IMR-90 (cell line): ENCODE data around the gene ZNF691. TPM values are rescaled to one million over a fixed set of nuclear protein-coding genes. Genes with fewer than 3 reads are reported as not detected.

Experiments used
- ATAC-seq: fragments of 200-7000 bp; cut with Tn5 transposase; 2 replicates; pipeline ENCODE4 v1.9.1; 2020; ENCODE audit warnings: low read depth, mild to moderate bottlenecking, moderate library complexity
- BruUV-seq: library from RNA; stranded (reverse); fragments of 400-500 nt; replicated peaks from 2 replicates; lab custom pipeline; 2021; lab: Mats Ljungman, UMichigan
- CTCF ChIA-PET: fragments of 300-600 bp; formaldehyde crosslinking; extraction: SDS; loops from one replicate; lab custom pipeline; 2021; ENCODE audit warnings: antibody characterized with exemption; lab: Yijun Ruan, JAX
- POLR2A ChIA-PET: fragments of 300-600 bp; sonication (Branson Sonifier 250); formaldehyde crosslinking; loops from one replicate; lab custom pipeline; 2022; ENCODE audit warnings: antibody characterized with exemption; ENCODE audit not compliant: unreplicated experiment; lab: Charles Lee
- DNase-seq: peaks from one replicate; pipeline ENCODE4 v3.0.0; 2013
- H2AFZ ChIP-seq: replicated peaks from 2 replicates; pipeline ENCODE3; 2013; ENCODE audit warnings: low read length, mild to moderate bottlenecking; ENCODE audit not compliant: poor library complexity
- H2AK5ac ChIP-seq: 2 replicates; pipeline ENCODE4 v1.6.1; 2013; ENCODE audit warnings: low read depth, low read length, inconsistent platforms
- H2AK9ac ChIP-seq: replicated peaks from 2 replicates; pipeline ENCODE3; 2013; ENCODE audit warnings: mild to moderate bottlenecking, low read depth, low read length, moderate library complexity; ENCODE audit not compliant: poor library complexity
- H2BK120ac ChIP-seq: 2 replicates; pipeline ENCODE4 v1.6.1; 2013; ENCODE audit warnings: low read depth, low read length, inconsistent platforms
- H2BK15ac ChIP-seq: 3 replicates; pipeline ENCODE4 v1.6.1; 2013; ENCODE audit warnings: low read depth, low read length, inconsistent platforms
- H2BK20ac ChIP-seq: 2 replicates; pipeline ENCODE4 v1.6.1; 2013; ENCODE audit warnings: low read depth, mild to moderate bottlenecking, inconsistent platforms, low read length, moderate library complexity
- H2BK5ac ChIP-seq: 2 replicates; pipeline ENCODE4 v1.6.1; 2013; ENCODE audit warnings: mild to moderate bottlenecking, low read depth, low read length, inconsistent platforms; ENCODE audit not compliant: poor library complexity, severe bottlenecking
- H3K14ac ChIP-seq: replicated peaks from 2 replicates; pipeline ENCODE4 v1.6.1; 2013; ENCODE audit warnings: low read depth, low read length, inconsistent platforms
- H3K18ac ChIP-seq: 2 replicates; pipeline ENCODE4 v1.6.1; 2013; ENCODE audit warnings: low read depth, low read length, control low read depth
- H3K23ac ChIP-seq: 2 replicates; pipeline ENCODE4 v1.6.1; 2013; ENCODE audit warnings: low read depth, low read length, inconsistent platforms
- H3K27ac ChIP-seq: 2 replicates; pipeline ENCODE4 v1.5.1; 2013; ENCODE audit warnings: mild to moderate bottlenecking, control low read depth, low read length; ENCODE audit not compliant: insufficient read depth
- H3K27me3 ChIP-seq: 2 replicates; pipeline ENCODE4 v1.6.1; 2013; ENCODE audit warnings: low read length; ENCODE audit not compliant: control insufficient read depth, insufficient read depth
- H3K36me3 ChIP-seq: 2 replicates; pipeline ENCODE4 v1.6.1; 2013; ENCODE audit warnings: low read length, mixed read lengths; ENCODE audit not compliant: control insufficient read depth, insufficient read depth
- H3K4ac ChIP-seq: 2 replicates; pipeline ENCODE4 v1.6.1; 2013; ENCODE audit warnings: low read depth, low read length, inconsistent platforms
- H3K4me1 ChIP-seq: 2 replicates; pipeline ENCODE4 v1.6.1; 2013; ENCODE audit warnings: low read length, mixed read lengths; ENCODE audit not compliant: control insufficient read depth, insufficient read depth
- H3K4me2 ChIP-seq: 2 replicates; pipeline ENCODE4 v1.6.1; 2013; ENCODE audit warnings: low read depth, mild to moderate bottlenecking, control low read depth, low read length, moderate library complexity
- H3K4me3 ChIP-seq: 2 replicates; pipeline ENCODE4 v1.5.1; 2013; ENCODE audit warnings: low read depth, mild to moderate bottlenecking, control low read depth, low read length, moderate library complexity; ENCODE audit not compliant: insufficient read depth
- H3K56ac ChIP-seq: 2 replicates; pipeline ENCODE4 v1.6.1; 2013; ENCODE audit warnings: low read length, inconsistent platforms; ENCODE audit not compliant: insufficient read depth; ENCODE audit errors: extremely low read depth
- H3K79me1 ChIP-seq, 2 experiments: 2 replicates each; pipeline ENCODE4 v1.6.1; 2013; ENCODE audit warnings: low read length in 2 of 2, inconsistent platforms in 1 of 2, low read depth in 1 of 2
- H3K9ac ChIP-seq: 2 replicates; pipeline ENCODE4 v1.6.1; 2013; ENCODE audit warnings: low read depth, low read length, control low read depth
- H3K9me1 ChIP-seq: 2 replicates; pipeline ENCODE4 v1.6.1; 2013; ENCODE audit warnings: low read length, inconsistent platforms; ENCODE audit not compliant: insufficient read depth
- H3K9me3 ChIP-seq: 2 replicates; pipeline ENCODE4 v1.6.1; 2013; ENCODE audit warnings: low read length; ENCODE audit not compliant: control insufficient read depth, insufficient read depth
- H4K20me1 ChIP-seq: 2 replicates; pipeline ENCODE4 v1.6.1; 2013; ENCODE audit warnings: low read length, inconsistent platforms; ENCODE audit not compliant: insufficient read depth
- H4K5ac ChIP-seq: 2 replicates; pipeline ENCODE4 v1.6.1; 2013; ENCODE audit warnings: mild to moderate bottlenecking, low read depth, low read length, control low read depth
- H4K8ac ChIP-seq, 2 experiments: 2 replicates each; pipeline ENCODE4 v1.6.1; 2013; ENCODE audit warnings: low read depth in 2 of 2, low read length in 2 of 2, control low read depth in 1 of 2, inconsistent platforms in 1 of 2
- H4K91ac ChIP-seq: 2 replicates; pipeline ENCODE4 v1.6.1; 2013; ENCODE audit warnings: low read depth, low read length, inconsistent platforms; ENCODE audit not compliant: insufficient read depth
- CEBPB ChIP-seq: IDR thresholded peaks from 2 replicates; pipeline ENCODE4 v1.6.1; 2012; ENCODE audit warnings: low read depth, low read length, improper control_type of control experiment
- CHD1 ChIP-seq: IDR thresholded peaks from 2 replicates; pipeline ENCODE4 v1.6.1; 2012; ENCODE audit warnings: low read depth, low read length, improper control_type of control experiment
- ELK1 ChIP-seq: fragments of 150-350 bp; IDR thresholded peaks from 2 replicates; pipeline ENCODE4 v1.6.1; 2016; ENCODE audit warnings: low read depth, mild to moderate bottlenecking, low read length, moderate library complexity, borderline replicate concordance
- FOS ChIP-seq: fragments of 150-350 bp; IDR thresholded peaks from 2 replicates; pipeline ENCODE4 v1.6.1; 2016; ENCODE audit warnings: low read depth, low read length
- MAFK ChIP-seq: IDR thresholded peaks from 2 replicates; pipeline ENCODE4 v1.6.1; 2012; ENCODE audit warnings: low read depth, low read length, improper control_type of control experiment
- MAZ ChIP-seq: IDR thresholded peaks from 2 replicates; pipeline ENCODE4 v1.6.1; 2012; ENCODE audit warnings: low read depth, mild to moderate bottlenecking, low read length, improper control_type of control experiment, moderate library complexity, borderline replicate concordance
- MXI1 ChIP-seq: IDR thresholded peaks from 2 replicates; pipeline ENCODE4 v1.6.1; 2012; ENCODE audit warnings: low read depth, mild to moderate bottlenecking, low read length, moderate library complexity, borderline replicate concordance
- NFE2L2 ChIP-seq: fragments of 150-350 bp; IDR thresholded peaks from 2 replicates; pipeline ENCODE4 v1.6.1; 2016; ENCODE audit warnings: low read depth, mild to moderate bottlenecking, low read length
- POLR2A ChIP-seq: IDR thresholded peaks from 2 replicates; pipeline ENCODE4 v1.6.1; 2012; ENCODE audit warnings: mild to moderate bottlenecking, low read depth, low read length
- RAD21 ChIP-seq: IDR thresholded peaks from 2 replicates; pipeline ENCODE4 v1.6.1; 2012; ENCODE audit warnings: low read length, improper control_type of control experiment
- RCOR1 ChIP-seq: IDR thresholded peaks from 2 replicates; pipeline ENCODE4 v1.6.1; 2012; ENCODE audit warnings: mild to moderate bottlenecking, low read length, improper control_type of control experiment; ENCODE audit not compliant: insufficient replicate concordance
- RFX5 ChIP-seq: IDR thresholded peaks from 2 replicates; pipeline ENCODE4 v1.8.0; 2012; ENCODE audit warnings: low read depth, mild to moderate bottlenecking, low read length, moderate library complexity
- SMC3 ChIP-seq: fragments of 150-350 bp; IDR thresholded peaks from 2 replicates; pipeline ENCODE4 v1.6.1; 2016; ENCODE audit warnings: low read depth, mild to moderate bottlenecking, antibody characterized with exemption, low read length, moderate library complexity
- USF2 ChIP-seq: fragments of 150-350 bp; IDR thresholded peaks from 2 replicates; pipeline ENCODE4 v1.6.1; 2017; ENCODE audit warnings: mild to moderate bottlenecking, antibody characterized with exemption, low read length, low read depth
- dilution Hi-C: fragments of 300-500 bp; cut with HindIII; formaldehyde crosslinking; loops from one replicate; pipeline ENCODE4 v1.14.3; 2018; ENCODE audit warnings: low sequenced_read_pairs; ENCODE audit not compliant: unreplicated experiment
- in situ Hi-C: fragments of 300-500 bp; cut with MboI; formaldehyde crosslinking; loops from 3 replicates; pipeline ENCODE4 v1.14.3; 2019; ENCODE audit warnings: low sequenced_read_pairs, inconsistent platforms, mixed read lengths
- intact Hi-C: fragments of 100-400 bp; cut with micrococcal nuclease; formaldehyde crosslinking; loops from 2 replicates; pipeline ENCODE4 v1.10.0; 2022
- polyA plus RNA-seq, 3 experiments: library from polyadenylated mRNA; depleted of rRNA; stranded (reverse); fragments of >200 nt; gene quantifications; 2 replicates each; pipeline ENCODE4 v1.2.3, GENCODE V29; 2012; ENCODE audit warnings: low replicate concordance in 1 of 3
- total RNA-seq: library from RNA; depleted of rRNA; stranded (reverse); fragments of >200 nt; gene quantifications from 2 replicates; pipeline ENCODE4 v1.2.3, GENCODE V29; 2012
- TF ChIP-seq, protein P1 (sequence below): conservative IDR thresholded peaks from 2 replicates; pipeline ENCODE4 v1.5.1; 2012; ENCODE audit warnings: mild to moderate bottlenecking, low read depth, low read length, improper control_type of control experiment

The ZNF691 gene
- total and polyA plus RNA-seq, 2 of the 4 experiments (the other 2 are of a cell fraction) = 6.8 to 13.6 TPM

- ATAC-seq (no peak), DNase-seq (no peak)
- Histone ChIP-seq H3K4me1 (no peaks in the 10 kb centered on the region), H3K9ac (no peak overlapping the region), H2BK120ac (no peak overlapping the region), H2BK15ac (no peak overlapping the region), H3K9me1 (peaks cover 6% of the 10 kb centered on the region), H3K36me3 (peaks cover 12% of the 10 kb centered on the region; the same call in 1 of the 2 replicates), H3K4me3 (no peak overlapping the region), H3K9me3 (no peaks in the 10 kb centered on the region), H3K27ac (no peak overlapping the region), H3K79me1 (no peaks in the 10 kb centered on the region), H3K27me3 (no peaks in the 10 kb centered on the region), H2BK5ac (no peak overlapping the region), H2AFZ (no peak overlapping the region), H3K4me2 (no peak overlapping the region), H2AK5ac (no peak overlapping the region), H3K18ac (no peak overlapping the region), H4K5ac (no peak overlapping the region), H4K20me1 (no peaks in the 10 kb centered on the region), H4K91ac (no peak overlapping the region), H3K23ac (no peak overlapping the region), H3K56ac (no peak overlapping the region), H3K4ac (no peak overlapping the region), H2AK9ac (no peak overlapping the region), H3K14ac (no peak overlapping the region), H2BK20ac (no peak overlapping the region), H4K8ac (no peak overlapping the region)
- intact Hi-C loops (no loop called here), dilution Hi-C loops (no loop called here), in situ Hi-C loops (no loop called here)
- TF ChIP-seq ELK1 = no peak
- no peak for TF ChIP-seq RFX5
- no peak for TF ChIP-seq RAD21
- TF ChIP-seq MAZ = no peak
- TF ChIP-seq FOS = no peak
- TF ChIP-seq MXI1 = no peak
- TF ChIP-seq POLR2A = no peak
- TF ChIP-seq CHD1 = no peak
- TF ChIP-seq, protein P1, sequence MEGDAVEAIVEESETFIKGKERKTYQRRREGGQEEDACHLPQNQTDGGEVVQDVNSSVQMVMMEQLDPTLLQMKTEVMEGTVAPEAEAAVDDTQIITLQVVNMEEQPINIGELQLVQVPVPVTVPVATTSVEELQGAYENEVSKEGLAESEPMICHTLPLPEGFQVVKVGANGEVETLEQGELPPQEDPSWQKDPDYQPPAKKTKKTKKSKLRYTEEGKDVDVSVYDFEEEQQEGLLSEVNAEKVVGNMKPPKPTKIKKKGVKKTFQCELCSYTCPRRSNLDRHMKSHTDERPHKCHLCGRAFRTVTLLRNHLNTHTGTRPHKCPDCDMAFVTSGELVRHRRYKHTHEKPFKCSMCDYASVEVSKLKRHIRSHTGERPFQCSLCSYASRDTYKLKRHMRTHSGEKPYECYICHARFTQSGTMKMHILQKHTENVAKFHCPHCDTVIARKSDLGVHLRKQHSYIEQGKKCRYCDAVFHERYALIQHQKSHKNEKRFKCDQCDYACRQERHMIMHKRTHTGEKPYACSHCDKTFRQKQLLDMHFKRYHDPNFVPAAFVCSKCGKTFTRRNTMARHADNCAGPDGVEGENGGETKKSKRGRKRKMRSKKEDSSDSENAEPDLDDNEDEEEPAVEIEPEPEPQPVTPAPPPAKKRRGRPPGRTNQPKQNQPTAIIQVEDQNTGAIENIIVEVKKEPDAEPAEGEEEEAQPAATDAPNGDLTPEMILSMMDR = no peak
- no peak for TF ChIP-seq CEBPB
- no peak for TF ChIP-seq SMC3
- TF ChIP-seq USF2 = no peak
- TF ChIP-seq NFE2L2 = no peak
- no peak for TF ChIP-seq RCOR1
- TF ChIP-seq MAFK = no peak
- POLR2A ChIA-PET = no interaction called here
- CTCF ChIA-PET = no interaction called here
- no TSS peak for BruUV-seq
Measured at GRCh38 chr1:42831273-42831672, 15.1 kb upstream of the ZNF691 start.
